OCI-LY7 (cell line): ENCODE measurements around the gene PLPP3.

Source experiments
- CTCF ChIP-seq: fragments of 200-600 bp; sonication (generic); conservative IDR thresholded peaks from 2 replicates; pipeline ENCODE4 v1.5.1; 2014; ENCODE audit warnings: mild to moderate bottlenecking, antibody characterized with exemption, low read length, moderate library complexity, mixed read lengths
- EZH2phosphoT487 ChIP-seq: fragments of 200-600 bp; sonication (generic); IDR thresholded peaks from 2 replicates; pipeline ENCODE4 v1.6.1; 2018; ENCODE audit warnings: low read depth, borderline replicate concordance, mild to moderate bottlenecking, mixed run types, antibody characterized with exemption, low read length, moderate library complexity, mixed read lengths

- TF ChIP-seq CTCF (no peak), EZH2phosphoT487 (no peak)
Observed at GRCh38 chr1:56575865-56576264, 3.5 kb downstream of the PLPP3 start.
